Mucosa of descending colon (tissue), 3 donors: ENCODE results near the gene SREK1. TPM values are rescaled to one million over a fixed set of nuclear protein-coding genes. Genes with fewer than 3 reads are reported as not detected.

Experiments used
- ATAC-seq: fragments of 200-7000 bp; cut with Tn5 transposase; one replicate; pipeline ENCODE4 v1.9.1; 2020; ENCODE audit warnings: mild to moderate bottlenecking, moderate library complexity
- DNase-seq, 3 donors: peaks; one replicate each; pipeline ENCODE4 v3.0.0-alpha.2; 2020
- H3K36me3 ChIP-seq: fragments of 200-600 bp; one replicate; pipeline ENCODE4 v1.8.0; 2021; ENCODE audit warnings: low read depth, mild to moderate bottlenecking
- H3K4me1 ChIP-seq: fragments of 200-600 bp; one replicate; pipeline ENCODE4 v1.8.0; 2021; ENCODE audit warnings: low read depth, mild to moderate bottlenecking
- H3K4me3 ChIP-seq: fragments of 200-600 bp; one replicate; pipeline ENCODE4 v1.8.0; 2021; ENCODE audit warnings: mild to moderate bottlenecking
- H3K9me3 ChIP-seq: fragments of 200-600 bp; one replicate; pipeline ENCODE4 v1.8.0; 2021; ENCODE audit warnings: mild to moderate bottlenecking
- CTCF ChIP-seq: fragments of 200-600 bp; IDR thresholded peaks from one replicate; pipeline ENCODE4 v1.8.0; 2022; ENCODE audit warnings: antibody characterized with exemption, mild to moderate bottlenecking
- intact Hi-C, 2 donors: fragments of 100-400 bp; cut with DNase I in 1 of 2; cut with micrococcal nuclease in 1 of 2; formaldehyde crosslinking; loops; one replicate each; pipeline versions ENCODE4 v1.11.0 to v1.11.1; 2022; cut with DNase I, micrococcal nuclease
- total RNA-seq, 3 donors: library from RNA; stranded (reverse); fragmentation: NEBNext Ultra II Directional in 2 of 3; extraction: Animal tissue kit (Norgen Biotek cat#: 25700) in 2 of 3; gene quantifications; one replicate each; pipeline versions ENCODE4 v1.2.1 to v1.2.4, GENCODE V29; 2021 to 2023
- donor health status: DM: no; HTN: no; CAD: no; lungs with moderate emphysema.
- donor health status: DM: no; HTN: no; CAD: no.
- donor health status: DM: no; HTN: yes; CAD: no.

Gene SREK1
- total RNA-seq, 3 donors from 2014 or later = 55.7 to 67.8 (median 66.5) TPM

GRCh38 chr5:66164044-66164790 lies 20.1 kb downstream of the SREK1 start:
- no peak overlapping the region for H3K4me3 ChIP-seq

GRCh38 chr5:66168226-66168625 lies 24.1 kb downstream of the SREK1 start:
- Histone ChIP-seq H3K36me3 (peaks cover 5% of the 10 kb centered on the region), H3K4me1 (no peaks in the 10 kb centered on the region), H3K4me3 (no peak overlapping the region), H3K9me3 (no peaks in the 10 kb centered on the region)
- ATAC-seq = no peak
- no peak for DNase-seq
- intact Hi-C loops = no loop called here
- TF ChIP-seq CTCF = no peak

More at GRCh38 chr5:66164044-66164790, 20.1 kb downstream of the SREK1 start:
- DNase-seq = no peak
- Histone ChIP-seq H3K4me1 (no peaks in the 10 kb centered on the region), H3K9me3 (no peaks in the 10 kb centered on the region), H3K36me3 (peaks cover 5% of the 10 kb centered on the region)
- intact Hi-C loops = no loop called here
- ATAC-seq = no peak
- no peak for TF ChIP-seq CTCF

GRCh38 chr5:66169534-66169933 lies 25.4 kb downstream of the SREK1 start:
- ATAC-seq (no peak), DNase-seq (no peak)
- H3K36me3 ChIP-seq = no peaks in the 10 kb centered on the region
- TF ChIP-seq CTCF = no peak
- H3K4me1 ChIP-seq = no peaks in the 10 kb centered on the region
- intact Hi-C loops = no loop called here
- no peak overlapping the region for H3K4me3 ChIP-seq
- H3K9me3 ChIP-seq = no peaks in the 10 kb centered on the region

- ATAC-seq = no peak
- intact Hi-C loops = no loop called here
- Histone ChIP-seq H3K4me1 (no peaks in the 10 kb centered on the region), H3K4me3 (no peak overlapping the region), H3K9me3 (no peaks in the 10 kb centered on the region), H3K36me3 (no peaks in the 10 kb centered on the region)
- no peak for TF ChIP-seq CTCF
- no peak for DNase-seq
Measured at GRCh38 chr5:66170195-66170919, 26.3 kb downstream of the SREK1 start.

- H3K4me1 ChIP-seq = no peaks in the 10 kb centered on the region
- H3K9me3 ChIP-seq = no peaks in the 10 kb centered on the region
- no peaks in the 10 kb centered on the region for H3K36me3 ChIP-seq
- ATAC-seq (peak; percentile 67), DNase-seq (peak in 1 of 3 donors; percentile 64)
- TF ChIP-seq CTCF = no peak
- H3K4me3 ChIP-seq = no peak overlapping the region
- intact Hi-C loops = no loop called here
Measured at GRCh38 chr5:66171349-66172344, 27.5 kb downstream of the SREK1 start.
